Astrocyte of the hippocampus (primary cell): Measurements from ENCODE around the gene SOCS3.

Experiments used
- DNase-seq: peaks from one replicate; pipeline ENCODE4 v3.0.0; 2011; ENCODE audit warnings: low read depth, low spot score

The SOCS3 gene

GRCh38 chr17:78390241-78391050 lies 30.6 kb upstream of the SOCS3 start:
- DNase-seq = peak; percentile 75

GRCh38 chr17:78387977-78388941 lies 28.4 kb upstream of the SOCS3 start:
- DNase-seq = peak; percentile 63

- no peak for DNase-seq
Measured at GRCh38 chr17:78384479-78385175, 24.8 kb upstream of the SOCS3 start.

DNA sequence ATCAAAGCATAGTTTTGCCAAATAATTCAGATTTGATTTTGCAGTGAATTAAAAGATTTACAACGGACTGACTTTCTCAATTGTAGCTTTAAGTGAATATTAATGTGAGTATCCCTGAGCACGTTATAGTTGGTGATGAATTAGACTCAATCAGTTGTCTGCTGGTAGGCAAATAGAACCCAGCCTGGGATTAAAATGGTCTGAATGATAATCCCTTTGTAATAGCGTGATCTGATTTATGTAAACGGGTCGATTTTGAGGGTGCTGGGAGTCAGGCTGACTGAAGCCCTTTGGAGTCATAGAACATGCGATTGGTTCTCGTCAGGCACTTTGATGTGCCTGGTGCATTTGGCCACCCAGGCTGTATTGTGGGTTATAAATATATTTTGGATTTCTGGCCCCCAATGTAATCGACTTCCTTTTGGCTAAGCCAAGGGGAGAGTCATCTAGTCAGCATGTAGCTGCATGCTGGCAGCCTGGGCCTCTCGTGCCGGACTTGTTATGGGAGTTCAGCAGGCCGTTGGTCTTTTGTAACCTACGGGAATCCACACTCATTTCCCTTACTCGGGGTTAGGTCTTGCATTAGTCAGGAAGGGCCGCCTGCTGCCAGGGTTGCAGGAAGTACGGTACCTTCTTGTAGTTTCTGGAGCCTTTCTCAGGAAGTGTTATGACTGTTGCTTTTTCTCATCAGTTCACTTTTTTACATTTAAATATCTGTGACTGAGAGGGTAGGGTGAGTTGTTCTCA lies 24.0 kb upstream of the SOCS3 start:
- DNase-seq = peak; percentile 92

DNA sequence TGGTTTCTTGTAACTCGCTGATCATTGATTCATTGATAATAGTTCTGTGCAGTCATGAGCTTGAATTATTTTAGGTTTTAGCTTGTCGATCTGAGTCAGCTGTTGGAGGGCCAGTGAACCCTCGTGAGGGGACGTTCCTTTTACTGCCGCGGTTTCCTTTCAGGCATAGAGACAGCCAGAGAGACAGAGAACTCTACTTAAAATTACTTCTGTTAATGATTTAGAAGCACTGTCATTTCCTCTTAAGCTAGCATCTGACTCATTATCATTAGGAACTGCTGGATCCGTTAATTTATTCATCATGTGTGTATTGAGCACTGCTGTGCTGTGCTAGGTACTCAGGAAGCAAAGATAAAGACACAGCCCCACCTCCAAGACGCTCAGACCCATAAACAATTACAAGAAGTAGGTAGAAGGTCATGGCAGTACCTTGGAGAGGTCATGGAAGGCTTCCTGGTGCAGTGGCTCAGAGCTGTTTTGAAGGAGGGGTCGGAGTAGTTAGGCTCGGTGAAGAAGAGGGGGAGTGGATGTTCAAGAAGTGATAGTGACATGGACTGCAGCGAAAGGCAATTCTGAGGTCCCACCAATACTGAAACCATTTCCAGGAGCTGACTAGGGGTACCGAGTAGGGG lies 21.8 kb upstream of the SOCS3 start:
- DNase-seq = peak; percentile 52

GRCh38 chr17:78380370-78380769 lies 20.5 kb upstream of the SOCS3 start:
- no peak for DNase-seq

GRCh38 chr17:78379131-78379491 lies 19.2 kb upstream of the SOCS3 start:
- DNase-seq = peak; percentile 67

DNA sequence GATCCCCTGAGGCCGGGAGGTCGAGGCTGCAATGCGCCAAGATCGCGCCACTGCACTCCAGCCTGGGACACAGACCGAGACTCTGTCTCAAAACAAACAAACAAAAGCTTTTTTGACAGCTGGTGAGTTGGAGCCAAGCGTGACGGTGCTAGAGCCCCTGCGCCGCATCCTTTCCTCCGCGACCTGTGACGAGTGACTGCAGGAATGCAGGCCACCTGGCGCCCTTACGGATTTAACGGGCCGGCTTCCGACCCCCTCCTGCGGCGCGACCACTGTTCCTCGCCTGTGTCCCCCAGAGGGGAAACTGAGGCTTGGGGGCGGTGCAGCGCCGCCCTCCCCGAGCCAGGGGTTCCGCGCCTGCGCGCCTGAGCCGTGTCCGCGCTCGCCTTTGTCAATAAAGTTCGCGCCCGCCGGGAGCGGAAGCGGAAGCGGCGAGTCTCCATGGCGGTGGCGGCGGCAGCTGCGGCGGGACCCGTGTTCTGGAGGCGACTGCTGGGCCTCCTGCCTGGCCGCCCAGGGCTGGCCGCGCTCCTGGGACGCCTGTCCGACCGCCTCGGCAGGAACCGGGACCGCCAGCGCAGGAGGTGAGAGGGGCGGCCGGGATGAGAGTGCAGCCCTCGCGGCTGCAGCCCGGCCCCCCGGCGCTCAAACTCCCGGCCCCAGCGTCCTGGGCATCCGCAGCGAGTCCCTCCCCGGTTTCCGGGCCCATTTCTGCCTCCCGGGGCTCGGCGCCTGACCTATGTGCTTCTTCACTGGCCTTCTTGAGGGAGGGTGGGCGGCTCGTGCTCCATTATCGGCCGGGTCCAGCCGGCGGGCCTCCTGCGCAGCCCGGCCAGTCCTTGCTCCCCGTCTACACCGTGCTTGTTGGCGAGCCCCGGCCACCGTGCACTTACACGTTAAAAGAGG lies 18.6 kb upstream of the SOCS3 start, which contains the start of gene PGS1:
TSS of gene PGS1 (plus strand) at position 425 of the 906 bp plus-strand sequence. CDS start at position 442, 17 bp downstream.
- DNase-seq = peak; percentile 90

GRCh38 chr17:78377858-78378224 lies 18.0 kb upstream of the SOCS3 start:
- no peak for DNase-seq

DNA sequence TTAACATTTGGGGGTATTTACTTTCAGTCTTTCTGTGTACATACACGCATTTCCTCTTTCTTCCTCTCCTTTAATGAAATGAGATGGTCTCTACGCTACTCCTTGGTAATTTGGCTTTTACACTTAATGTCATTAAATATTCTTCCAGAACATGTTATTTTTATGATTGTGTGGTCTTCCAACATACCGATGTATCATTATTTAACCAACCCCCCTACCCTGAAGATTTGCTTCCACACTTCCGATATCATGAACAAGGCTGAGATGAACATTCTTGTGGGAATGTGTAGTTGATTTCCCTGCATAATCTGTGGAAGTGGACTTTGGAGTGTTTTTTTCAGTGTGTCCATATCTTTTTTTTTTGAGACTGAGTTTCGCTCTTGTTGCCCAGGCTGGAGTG lies 16.3 kb upstream of the SOCS3 start:
- DNase-seq = no peak

- peak; percentile 90 for DNase-seq
Measured at GRCh38 chr17:78375401-78376151, 15.7 kb upstream of the SOCS3 start.

DNA sequence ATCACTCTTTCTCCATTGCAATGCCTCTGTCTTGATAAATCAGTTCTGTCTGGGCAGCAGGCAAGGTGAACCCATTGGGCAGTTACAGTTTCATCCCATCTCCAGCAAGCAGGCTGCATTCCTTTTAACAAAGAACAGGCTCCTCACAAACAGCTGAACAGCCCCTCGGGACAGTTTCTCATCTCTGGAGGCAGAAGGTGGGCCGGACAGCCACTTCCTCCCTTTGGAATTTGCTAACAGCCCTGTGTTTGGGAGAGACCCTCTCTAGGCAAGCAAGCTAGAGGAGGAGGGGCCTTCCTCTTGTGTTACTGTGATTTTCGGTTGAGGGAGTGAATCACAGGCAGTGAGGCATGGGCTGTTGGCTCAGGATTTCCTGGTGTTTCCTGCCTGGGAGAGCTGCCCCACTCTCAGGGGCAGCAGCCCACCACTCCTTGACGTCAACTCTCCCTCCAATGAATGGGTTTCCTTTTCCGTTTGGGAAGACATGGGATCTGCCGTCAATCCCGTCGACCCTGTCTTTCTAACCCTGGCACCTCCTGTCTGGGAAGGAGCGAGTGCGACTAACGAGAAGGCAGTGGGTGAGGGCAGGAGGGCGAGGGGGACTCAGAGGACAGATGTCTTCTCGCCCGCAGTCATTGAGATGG lies 14.9 kb upstream of the SOCS3 start:
- peak; percentile 85 for DNase-seq

- no peak for DNase-seq
Measured at GRCh38 chr17:78374189-78374588, 14.3 kb upstream of the SOCS3 start.

GRCh38 chr17:78372841-78373240 lies 13.0 kb upstream of the SOCS3 start:
- no peak for DNase-seq

DNA sequence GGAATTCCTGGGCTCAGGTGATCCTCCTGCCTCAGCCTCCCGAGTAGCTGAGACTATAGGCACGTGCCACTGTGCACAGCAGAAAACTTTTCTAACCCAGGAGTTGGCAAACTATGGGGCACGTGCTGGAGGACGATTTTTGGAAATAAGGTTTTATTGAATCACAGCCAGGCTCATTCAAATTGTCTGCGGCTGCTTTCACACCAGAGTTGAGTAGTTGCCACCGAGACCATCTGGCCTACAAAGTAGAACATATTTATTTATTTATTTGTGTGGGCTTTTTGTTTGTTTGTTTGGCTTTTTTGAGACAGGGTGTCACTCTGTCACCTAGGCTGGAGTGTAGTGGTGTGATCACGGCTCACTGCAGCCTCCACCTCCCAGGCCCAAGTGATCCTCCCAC lies 11.2 kb upstream of the SOCS3 start:
- no peak for DNase-seq

DNA sequence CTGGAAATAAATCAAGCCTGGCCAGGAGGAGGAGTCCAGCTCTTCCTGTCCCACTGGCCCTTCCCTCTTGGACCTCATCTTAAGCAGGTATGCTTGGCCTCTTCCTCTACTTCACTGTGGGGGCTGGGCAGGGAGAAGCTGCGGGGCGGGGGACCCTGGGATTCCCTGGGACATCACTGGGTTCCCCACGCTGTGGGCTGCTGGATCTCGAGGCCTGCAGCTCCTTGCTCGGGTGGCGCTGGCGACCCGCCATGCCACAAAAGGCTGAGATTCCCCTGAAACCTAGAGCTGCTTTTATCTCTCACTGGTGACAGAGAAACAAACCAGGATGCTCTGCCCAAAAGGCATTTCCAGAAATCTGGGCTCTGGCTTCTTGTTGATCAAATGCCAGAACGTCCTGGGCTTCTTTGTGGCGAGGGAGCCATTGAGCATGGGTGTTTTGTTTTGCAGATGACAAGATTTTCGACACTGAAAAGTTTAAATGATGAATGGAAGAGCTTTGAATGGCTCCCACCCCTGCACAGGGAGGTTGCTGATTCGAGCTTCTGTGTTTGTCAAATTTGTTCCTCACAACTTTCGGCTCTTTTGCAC lies 10.0 kb upstream of the SOCS3 start:
- DNase-seq = no peak

DNA sequence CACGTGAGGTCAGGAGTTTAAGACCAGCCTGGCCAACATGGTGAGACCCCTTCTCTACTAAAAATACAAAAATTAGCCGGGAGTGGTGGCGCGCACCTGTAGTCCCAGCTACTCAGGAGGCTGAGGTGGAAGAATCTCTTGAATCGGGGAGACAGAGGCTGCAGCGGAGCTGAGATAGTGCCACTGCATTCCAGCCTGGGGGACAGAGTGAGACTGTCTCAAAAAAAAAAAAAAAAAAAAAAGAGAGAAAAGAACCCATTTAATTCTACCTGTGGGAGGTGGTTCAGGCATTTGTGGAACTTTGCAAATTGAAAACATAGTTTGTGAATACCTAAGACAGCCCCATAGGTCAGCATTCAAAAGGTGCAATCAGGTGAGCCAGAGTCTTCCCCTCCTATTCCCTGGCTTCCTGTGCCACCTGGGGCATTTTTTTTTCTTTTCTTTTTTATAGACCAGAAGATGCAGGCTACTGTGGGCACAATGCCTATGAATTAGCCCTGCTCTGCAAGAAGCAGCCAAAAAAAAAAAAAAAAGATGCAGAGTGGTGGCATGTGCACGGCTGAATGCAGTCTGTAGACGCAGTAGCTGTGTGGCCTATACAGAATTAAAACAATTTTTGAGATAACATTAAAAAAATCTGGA lies 9.1 kb upstream of the SOCS3 start:
- no peak for DNase-seq

DNA sequence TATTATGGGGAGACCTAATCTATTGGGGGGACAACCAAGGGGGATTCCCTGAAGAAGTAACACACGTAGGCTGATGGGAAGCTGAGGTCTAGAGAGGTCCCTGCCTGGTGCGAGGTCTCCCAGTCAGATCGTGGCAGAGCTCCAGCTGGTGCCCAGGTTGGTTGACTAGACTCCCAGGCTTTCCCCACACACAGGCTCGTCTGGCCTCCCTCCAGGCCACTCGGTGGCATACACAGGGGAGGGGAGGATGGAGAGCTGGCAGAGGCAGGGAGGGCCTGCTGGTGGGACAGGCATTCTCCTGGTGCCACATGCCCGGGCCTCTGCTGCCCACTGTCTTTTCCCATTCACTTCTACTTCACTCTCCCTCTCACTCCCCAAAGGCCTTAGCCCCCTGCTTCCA lies 8.5 kb upstream of the SOCS3 start:
- DNase-seq = no peak
